Gastrocnemius medialis (tissue), 4 donors: ENCODE data around the gene HSD17B4.

Source experiments
- CTCF ChIP-seq, 5 experiments: fragments of 450-650 bp in 3 of 5; fragments of 200-600 bp in 2 of 5; sonication (generic) in 2 of 5; IDR thresholded peaks in 4 of 5; conservative IDR thresholded peaks in 1 of 5; 1 replicate in 4 of 5; 2 replicates in 1 of 5; pipeline ENCODE4 v1.5.1; 2016 to 2019; ENCODE audit warnings: antibody characterized with exemption in 5 of 5, mild to moderate bottlenecking in 3 of 5, moderate library complexity in 3 of 5
- POLR2A ChIP-seq, 2 donors: fragments of 450-650 bp; IDR thresholded peaks; one replicate each; pipeline ENCODE4 v1.6.1; 2017; ENCODE audit warnings: antibody characterized with exemption in 2 of 2, mild to moderate bottlenecking in 2 of 2, moderate library complexity in 2 of 2

- TF ChIP-seq POLR2A (IDR thresholded peaks at IDR 0.05), result no peak
- TF ChIP-seq CTCF (IDR thresholded peaks at IDR 0.05 in 4 of 5, conservative IDR thresholded peaks at IDR 0.05 in 1 of 5), result no peak
These were observed 17.9 kb downstream of the HSD17B4 start for GRCh38 chr5:119470105-119470763.
